ENCODE results near the gene SLC35G3. TPM values are rescaled to one million over a fixed set of nuclear protein-coding genes. Genes with fewer than 3 reads are reported as not detected.
A peak's percentile ranks its signal among the peaks of the same experiment; 100 is the strongest.

The SLC35G3 gene
- polyA plus RNA-seq, 1 donor (not counting 4 experiments of a cell fraction or from before 2014, with no cell fraction given) = not detected

DNA sequence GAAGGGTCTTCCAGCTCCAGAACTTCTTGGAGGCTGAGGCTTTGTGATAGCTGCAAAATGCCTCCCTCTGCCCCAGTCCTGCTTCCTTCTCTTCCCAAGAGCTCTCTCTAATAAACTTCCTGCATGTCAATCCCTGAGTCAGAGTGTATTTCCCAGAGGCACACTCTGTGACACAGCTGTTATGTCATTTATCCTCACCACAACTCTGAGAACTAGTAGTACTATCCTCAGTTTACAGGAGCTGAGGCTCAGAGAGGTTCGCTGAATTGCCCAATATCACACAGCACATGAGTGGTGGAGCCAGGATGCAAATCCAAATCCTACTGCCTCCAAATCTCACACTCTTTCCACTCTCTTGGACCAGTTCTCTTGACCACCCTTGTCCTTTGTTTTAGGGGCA lies 26.5 kb downstream of the SLC35G3 start:
- DNase-seq (ENCODE audit: low read depth, low spot score) (peak; percentile 32), FAIRE-seq (no peak)
- H3K4me1 ChIP-seq (ENCODE audit: control insufficient read depth, extremely low read depth, insufficient read depth, low read length) = peaks cover 15% of the 10 kb centered on the region
- H3K79me2 ChIP-seq (ENCODE audit: control insufficient read depth, insufficient read depth, low read length) = no peaks in the 10 kb centered on the region
- H3K27me3 ChIP-seq (ENCODE audit: control insufficient read depth, extremely low read depth, insufficient read depth, low read length) = no peaks in the 10 kb centered on the region
- H4K20me1 ChIP-seq (ENCODE audit: control insufficient read depth, extremely low read depth, insufficient read depth, low read length) = no peaks in the 10 kb centered on the region
- H3K9me1 ChIP-seq (ENCODE audit: control insufficient read depth, extremely low read depth, insufficient read depth, low read length) = no peaks in the 10 kb centered on the region
- TF ChIP-seq, protein P1, sequence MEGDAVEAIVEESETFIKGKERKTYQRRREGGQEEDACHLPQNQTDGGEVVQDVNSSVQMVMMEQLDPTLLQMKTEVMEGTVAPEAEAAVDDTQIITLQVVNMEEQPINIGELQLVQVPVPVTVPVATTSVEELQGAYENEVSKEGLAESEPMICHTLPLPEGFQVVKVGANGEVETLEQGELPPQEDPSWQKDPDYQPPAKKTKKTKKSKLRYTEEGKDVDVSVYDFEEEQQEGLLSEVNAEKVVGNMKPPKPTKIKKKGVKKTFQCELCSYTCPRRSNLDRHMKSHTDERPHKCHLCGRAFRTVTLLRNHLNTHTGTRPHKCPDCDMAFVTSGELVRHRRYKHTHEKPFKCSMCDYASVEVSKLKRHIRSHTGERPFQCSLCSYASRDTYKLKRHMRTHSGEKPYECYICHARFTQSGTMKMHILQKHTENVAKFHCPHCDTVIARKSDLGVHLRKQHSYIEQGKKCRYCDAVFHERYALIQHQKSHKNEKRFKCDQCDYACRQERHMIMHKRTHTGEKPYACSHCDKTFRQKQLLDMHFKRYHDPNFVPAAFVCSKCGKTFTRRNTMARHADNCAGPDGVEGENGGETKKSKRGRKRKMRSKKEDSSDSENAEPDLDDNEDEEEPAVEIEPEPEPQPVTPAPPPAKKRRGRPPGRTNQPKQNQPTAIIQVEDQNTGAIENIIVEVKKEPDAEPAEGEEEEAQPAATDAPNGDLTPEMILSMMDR (optimal IDR thresholded peaks at IDR 0.05 in 1 of 3, IDR thresholded peaks at IDR 0.05 in 1 of 3, conservative IDR thresholded peaks at IDR 0.05 in 1 of 3; ENCODE audit: extremely low read depth in 1 of 3, insufficient read depth in 2 of 3, low read length in 3 of 3) = no peak
- TF ChIP-seq EZH2 (IDR thresholded peaks at IDR 0.05; ENCODE audit: low read length) = no peak
- no peak overlapping the region for H3K4me2 ChIP-seq (ENCODE audit: control insufficient read depth, extremely low read depth, insufficient read depth, low read depth, low read length)
- H2AFZ ChIP-seq (ENCODE audit: control insufficient read depth, low read length) = no peak overlapping the region
- H3K9me3 ChIP-seq (ENCODE audit: control insufficient read depth, low read depth, low read length) = no peaks in the 10 kb centered on the region
- no peak overlapping the region for H3K27ac ChIP-seq (ENCODE audit: control insufficient read depth, insufficient read depth, low read length)
- H3K9ac ChIP-seq (ENCODE audit: control insufficient read depth, extremely low read depth, insufficient read depth, low read length) = no peak overlapping the region
- no peaks in the 10 kb centered on the region for H3K36me3 ChIP-seq (ENCODE audit: control insufficient read depth in 2 of 2, extremely low read depth in 1 of 2, insufficient read depth in 2 of 2, low read length in 2 of 2)
- dilution Hi-C loops (cut with MboI; ENCODE audit: extremely low pct_ligation_motif_present, low sequenced_read_pairs) = no loop called here
- H3K4me3 ChIP-seq (ENCODE audit: control insufficient read depth in 2 of 3, extremely low read depth in 1 of 3, insufficient read depth in 2 of 3, low read depth in 1 of 3, low read length in 3 of 3) = no peak overlapping the region

DNA sequence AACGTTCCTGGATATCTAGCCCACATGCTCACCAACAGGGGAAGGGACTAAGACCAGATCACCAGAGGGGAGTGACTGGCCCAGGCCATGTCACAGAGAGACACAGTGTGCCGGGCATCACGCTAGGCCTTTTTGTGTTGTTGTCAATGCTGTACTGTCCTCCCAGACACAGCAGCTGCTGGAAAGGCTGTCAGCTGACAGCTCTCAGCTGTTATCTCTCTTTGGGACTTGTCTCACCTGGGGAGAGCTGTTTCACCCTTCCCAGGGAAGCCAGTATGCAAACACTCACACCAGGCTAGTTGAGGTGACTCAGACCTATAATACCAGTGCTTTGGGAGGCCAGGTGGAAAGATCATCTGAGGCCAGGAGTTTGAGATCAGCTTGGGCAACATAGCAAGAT lies 27.1 kb downstream of the SLC35G3 start:
- no peak for DNase-seq (ENCODE audit: low read depth, low spot score)
- H3K36me3 ChIP-seq (ENCODE audit: control insufficient read depth in 2 of 2, extremely low read depth in 1 of 2, insufficient read depth in 2 of 2, low read length in 2 of 2) = no peaks in the 10 kb centered on the region
- no peak overlapping the region for H3K4me3 ChIP-seq (ENCODE audit: control insufficient read depth in 2 of 3, extremely low read depth in 1 of 3, insufficient read depth in 2 of 3, low read depth in 1 of 3, low read length in 3 of 3)
- H3K4me1 ChIP-seq (ENCODE audit: control insufficient read depth, extremely low read depth, insufficient read depth, low read length) = peaks cover 15% of the 10 kb centered on the region
- no peak overlapping the region for H3K27ac ChIP-seq (ENCODE audit: control insufficient read depth, insufficient read depth, low read length)
- no peak for FAIRE-seq
- H3K79me2 ChIP-seq (ENCODE audit: control insufficient read depth, insufficient read depth, low read length) = no peaks in the 10 kb centered on the region
- dilution Hi-C loops (cut with MboI; ENCODE audit: extremely low pct_ligation_motif_present, low sequenced_read_pairs) = no loop called here
- H3K9me1 ChIP-seq (ENCODE audit: control insufficient read depth, extremely low read depth, insufficient read depth, low read length) = no peaks in the 10 kb centered on the region
- TF ChIP-seq, protein P1 (optimal IDR thresholded peaks at IDR 0.05 in 1 of 3, IDR thresholded peaks at IDR 0.05 in 1 of 3, conservative IDR thresholded peaks at IDR 0.05 in 1 of 3; ENCODE audit: extremely low read depth in 1 of 3, insufficient read depth in 2 of 3, low read length in 3 of 3) = no peak
- no peak for TF ChIP-seq EZH2 (IDR thresholded peaks at IDR 0.05; ENCODE audit: low read length)
- H3K4me2 ChIP-seq (ENCODE audit: control insufficient read depth, extremely low read depth, insufficient read depth, low read depth, low read length) = no peak overlapping the region
- no peaks in the 10 kb centered on the region for H3K27me3 ChIP-seq (ENCODE audit: control insufficient read depth, extremely low read depth, insufficient read depth, low read length)
- no peaks in the 10 kb centered on the region for H4K20me1 ChIP-seq (ENCODE audit: control insufficient read depth, extremely low read depth, insufficient read depth, low read length)
- H2AFZ ChIP-seq (ENCODE audit: control insufficient read depth, low read length) = no peak overlapping the region
- H3K9ac ChIP-seq (ENCODE audit: control insufficient read depth, extremely low read depth, insufficient read depth, low read length) = no peak overlapping the region
- H3K9me3 ChIP-seq (ENCODE audit: control insufficient read depth, low read depth, low read length) = no peaks in the 10 kb centered on the region

All from keratinocyte (primary cell).